D721Med (cell line): ENCODE results near the gene CDH23.

Experiments
- DNase-seq: peaks from one replicate; pipeline ENCODE4 v3.0.0; 2011; ENCODE audit warnings: low spot score; ENCODE audit not compliant: insufficient read length
- FAIRE-seq: peaks from 2 replicates; lab custom pipeline; 2011; peaks lifted over from hg19 to GRCh38; lab: Jason Lieb, UNC
- CTCF ChIP-seq: IDR thresholded peaks from 2 replicates; pipeline ENCODE4 v1.5.1; 2012; ENCODE audit warnings: mild to moderate bottlenecking, control low read depth; ENCODE audit not compliant: insufficient read depth; ENCODE audit errors: missing control alignments

Gene CDH23

DNA sequence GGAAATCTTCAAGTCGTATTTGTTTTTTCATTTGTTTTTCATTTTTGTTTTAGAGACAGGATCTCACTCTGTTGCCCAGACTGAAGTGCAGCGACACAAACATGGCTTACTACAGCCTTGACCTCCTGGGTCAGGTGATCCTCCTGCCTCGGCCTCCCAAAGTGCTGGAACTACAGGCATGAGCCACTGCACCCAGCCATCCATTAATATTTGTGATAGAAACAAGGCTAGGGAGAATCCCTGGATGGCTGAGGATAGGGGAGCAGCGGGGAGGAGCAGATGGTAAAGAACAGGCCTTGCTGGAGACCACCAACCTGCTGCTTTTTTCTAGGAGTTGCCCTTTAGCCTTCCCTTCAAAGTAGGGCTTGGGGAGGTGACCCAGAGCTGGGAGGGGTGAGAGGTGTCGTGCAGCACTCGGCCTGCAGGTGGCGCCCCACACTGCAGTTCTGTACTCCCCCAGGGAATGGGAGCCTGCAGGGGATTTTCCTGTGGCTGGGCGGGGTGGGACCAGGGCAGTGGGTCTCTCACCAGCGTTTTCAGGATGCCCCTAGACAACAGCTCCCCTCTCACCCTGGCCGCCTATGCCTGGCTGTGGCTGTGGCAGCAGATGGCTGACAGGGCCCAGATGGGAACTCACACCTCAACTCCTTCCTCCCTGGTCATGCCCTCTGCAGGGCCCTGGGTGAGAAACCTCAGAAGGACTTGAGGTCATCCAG, 12.6 kb upstream of the CDH23 start:
- DNase-seq (no peak), FAIRE-seq (no peak)
- peak; percentile 76 for TF ChIP-seq CTCF

DNA sequence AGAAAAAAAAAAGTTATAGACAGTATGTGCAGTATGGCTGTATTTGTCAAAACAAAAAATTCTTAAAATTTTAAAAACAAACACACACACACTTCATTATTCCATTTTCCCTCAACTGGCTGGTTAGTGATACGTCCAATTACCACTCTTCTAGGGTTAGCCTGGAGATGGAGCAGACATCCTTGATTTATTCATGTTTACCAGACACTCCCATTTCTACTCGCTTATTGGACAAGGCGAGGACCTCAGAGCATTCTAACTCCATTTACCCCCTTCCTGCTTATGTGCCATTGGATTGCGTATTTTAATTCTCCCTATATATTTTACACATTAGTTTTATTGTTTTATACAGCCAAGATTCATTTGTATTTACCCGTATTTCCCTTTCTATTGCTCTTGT, 8.5 kb upstream of the CDH23 start:
- DNase-seq (no peak), FAIRE-seq (no peak)
- no peak for TF ChIP-seq CTCF

- DNase-seq, result no peak
- FAIRE-seq, result no peak
- no peak for TF ChIP-seq CTCF
Measured at GRCh38 chr10:71388583-71389310, 8.0 kb upstream of the CDH23 start.

- no peak for TF ChIP-seq CTCF
- DNase-seq, result no peak
- no peak for FAIRE-seq
Measured at GRCh38 chr10:71389768-71390460, 6.8 kb upstream of the CDH23 start.

DNA sequence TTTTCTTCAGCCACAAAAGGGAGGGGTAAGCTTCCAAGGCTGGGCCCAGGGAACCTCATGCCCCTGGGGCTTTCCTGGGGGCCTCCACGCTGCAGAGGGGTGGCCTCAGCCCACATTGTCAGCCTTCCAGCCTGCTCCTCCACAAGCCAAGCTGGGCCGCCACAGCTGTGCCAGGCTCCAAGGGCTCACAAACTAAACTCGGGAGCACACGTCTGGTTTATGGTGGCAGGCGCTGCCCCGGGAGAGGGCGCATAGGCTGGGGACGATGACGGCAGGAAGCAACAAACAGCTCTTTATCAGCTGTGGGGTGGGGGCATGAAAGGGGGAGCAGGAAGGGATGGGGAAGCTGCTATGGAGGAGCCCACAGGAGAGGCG, 6.3 kb upstream of the CDH23 start:
- FAIRE-seq (no peak), DNase-seq (no peak)
- no peak for TF ChIP-seq CTCF

DNA sequence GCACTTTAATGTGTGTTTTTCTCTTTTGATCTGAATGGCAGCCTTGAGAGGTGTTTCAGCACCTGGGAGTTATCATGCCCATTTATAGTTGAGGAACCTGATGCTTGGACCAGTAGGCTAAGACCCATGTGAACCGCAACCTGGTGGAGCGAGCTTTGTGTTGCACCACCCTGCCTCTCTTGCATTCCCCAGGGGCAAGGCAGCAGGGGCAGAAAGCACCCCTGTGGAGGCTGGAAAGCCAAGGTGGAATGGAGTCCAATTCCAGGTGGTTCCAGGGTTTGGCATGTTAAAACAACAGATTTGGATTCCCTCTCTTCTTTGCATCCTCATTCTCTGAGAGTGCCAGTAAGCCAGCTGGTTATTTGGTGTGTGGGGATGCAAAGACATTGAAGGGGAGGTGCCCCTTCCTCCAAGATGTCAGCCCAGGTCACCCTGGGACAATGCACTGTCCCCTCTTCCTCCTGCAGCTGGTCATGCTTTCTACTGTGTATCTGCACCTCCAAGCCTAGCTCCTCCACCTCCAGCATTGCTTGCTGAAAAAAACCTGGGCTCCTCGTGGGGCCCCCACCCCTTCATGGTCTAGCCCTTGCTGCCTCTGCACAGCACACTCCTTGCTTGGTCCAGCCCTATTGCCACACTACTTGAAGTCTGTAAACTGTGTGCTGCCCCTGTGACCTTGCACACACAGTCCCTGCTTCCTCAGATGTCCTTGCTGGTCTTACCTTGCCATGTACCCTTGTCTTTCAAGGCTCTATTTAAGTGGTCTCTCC, 5.6 kb upstream of the CDH23 start:
- DNase-seq (no peak), FAIRE-seq (no peak)
- TF ChIP-seq CTCF, result no peak
